ENCODE data around the gene LAT. TPM values are rescaled to one million over a fixed set of nuclear protein-coding genes. Genes with fewer than 3 reads are reported as not detected.

Gene LAT
- total RNA-seq, 1 donor from 2014 or later, result not detected

- H3K9me3 Mint-ChIP-seq, result no peaks in the 10 kb centered on the region
- peaks cover 8% of the 10 kb centered on the region for H3K36me3 Mint-ChIP-seq
- no peak overlapping the region for H3K4me2 ChIP-seq
- H3K9me3 ChIP-seq (ENCODE audit: low read depth), result no peaks in the 10 kb centered on the region
- H3K9ac ChIP-seq, result no peak overlapping the region
- H3K27ac Mint-ChIP-seq, result no peak overlapping the region
- no peaks in the 10 kb centered on the region for H3K27me3 Mint-ChIP-seq (ENCODE audit: insufficient read depth, low read depth)
- no peaks in the 10 kb centered on the region for H3K4me1 ChIP-seq
- no peaks in the 10 kb centered on the region for H3K27me3 ChIP-seq
- no peaks in the 10 kb centered on the region for H3K79me2 ChIP-seq (ENCODE audit: low read depth)
- H3F3A ChIP-seq (ENCODE audit: low read depth), result no peaks in the 10 kb centered on the region
- DNase-seq (ENCODE audit: low spot score), result no peak
- TF ChIP-seq CTCF (IDR thresholded peaks at IDR 0.05) (no peak), EZH2 (IDR thresholded peaks at IDR 0.05) (no peak), EZH2phosphoT487 (IDR thresholded peaks at IDR 0.05) (no peak)
- H4K20me1 ChIP-seq (ENCODE audit: low read depth), result no peaks in the 10 kb centered on the region
- H2AFZ ChIP-seq (replicated peaks), result no peak overlapping the region
- no peaks in the 10 kb centered on the region for H3K4me1 Mint-ChIP-seq
- no peak overlapping the region for H3K27ac ChIP-seq
- H3K36me3 ChIP-seq, result no peaks in the 10 kb centered on the region
- H3K4me3 Mint-ChIP-seq, result no peak overlapping the region
- H3K4me3 ChIP-seq, result no peak overlapping the region
Measured at GRCh38 chr16:28982418-28982817, 2.4 kb upstream of the LAT start.

GRCh38 chr16:28982949-28983348, 1.9 kb upstream of the LAT start:
- Histone ChIP-seq H3K36me3 (no peaks in the 10 kb centered on the region), H3K9me3 (ENCODE audit: low read depth) (no peaks in the 10 kb centered on the region), H3K27me3 (no peaks in the 10 kb centered on the region), H3K27ac (no peak overlapping the region), H3K9ac (no peak overlapping the region), H3F3A (ENCODE audit: low read depth) (no peaks in the 10 kb centered on the region), H3K4me2 (no peak overlapping the region), H4K20me1 (ENCODE audit: low read depth) (no peaks in the 10 kb centered on the region), H3K4me1 (no peaks in the 10 kb centered on the region), H3K4me3 (no peak overlapping the region), H2AFZ (replicated peaks) (no peak overlapping the region), H3K79me2 (ENCODE audit: low read depth) (no peaks in the 10 kb centered on the region)
- Mint-ChIP-seq H3K4me3 (no peak overlapping the region), H3K36me3 (peaks cover 8% of the 10 kb centered on the region), H3K4me1 (no peaks in the 10 kb centered on the region), H3K9me3 (no peaks in the 10 kb centered on the region), H3K27ac (no peak overlapping the region), H3K27me3 (ENCODE audit: insufficient read depth, low read depth) (no peaks in the 10 kb centered on the region)
- DNase-seq (ENCODE audit: low spot score), result no peak
- TF ChIP-seq EZH2phosphoT487 (IDR thresholded peaks at IDR 0.05) (no peak), EZH2 (IDR thresholded peaks at IDR 0.05) (no peak), CTCF (IDR thresholded peaks at IDR 0.05) (no peak)

GRCh38 chr16:28983644-28984043, 1.2 kb upstream of the LAT start:
- H3K27me3 ChIP-seq, result no peaks in the 10 kb centered on the region
- Mint-ChIP-seq H3K27ac (no peak overlapping the region), H3K9me3 (no peaks in the 10 kb centered on the region), H3K4me3 (no peak overlapping the region), H3K27me3 (ENCODE audit: insufficient read depth, low read depth) (peaks cover 1% of the 10 kb centered on the region), H3K4me1 (no peaks in the 10 kb centered on the region), H3K36me3 (peaks cover 8% of the 10 kb centered on the region)
- H3K4me3 ChIP-seq, result no peak overlapping the region
- no peaks in the 10 kb centered on the region for H3K36me3 ChIP-seq
- no peak overlapping the region for H2AFZ ChIP-seq (replicated peaks)
- no peak for DNase-seq (ENCODE audit: low spot score)
- no peaks in the 10 kb centered on the region for H3F3A ChIP-seq (ENCODE audit: low read depth)
- H3K9ac ChIP-seq, result no peak overlapping the region
- H3K27ac ChIP-seq, result no peak overlapping the region
- no peaks in the 10 kb centered on the region for H3K9me3 ChIP-seq (ENCODE audit: low read depth)
- TF ChIP-seq EZH2phosphoT487 (IDR thresholded peaks at IDR 0.05) (no peak), EZH2 (IDR thresholded peaks at IDR 0.05) (no peak), CTCF (IDR thresholded peaks at IDR 0.05) (no peak)
- no peaks in the 10 kb centered on the region for H3K79me2 ChIP-seq (ENCODE audit: low read depth)
- H3K4me2 ChIP-seq, result no peak overlapping the region
- no peaks in the 10 kb centered on the region for H3K4me1 ChIP-seq
- no peaks in the 10 kb centered on the region for H4K20me1 ChIP-seq (ENCODE audit: low read depth)

Measured in neural progenitor cell (in vitro differentiated cells).